Smooth muscle cell (in vitro differentiated cells): ENCODE measurements around the gene CRIM1. TPM values are rescaled to one million over a fixed set of nuclear protein-coding genes. Genes with fewer than 3 reads are reported as not detected.

Source experiments
- DNase-seq: peaks from one replicate; lab custom pipeline; 2025; ENCODE audit not compliant: unreplicated experiment; lab: John Stamatoyannopoulos, UW
- H2AFZ ChIP-seq: fragments of 200-600 bp; sonication (generic); 2 replicates; pipeline ENCODE4 v1.6.0; 2016; ENCODE audit warnings: antibody characterized with exemption, low read depth, mild to moderate bottlenecking
- H3F3A ChIP-seq: fragments of 200-600 bp; sonication (generic); 2 replicates; pipeline ENCODE4 v1.6.0; 2017; ENCODE audit warnings: antibody characterized with exemption, low read depth
- H3K27ac ChIP-seq: fragments of 200-600 bp; sonication (generic); 2 replicates; pipeline ENCODE4 v1.5.1; 2016; ENCODE audit warnings: low read depth, mild to moderate bottlenecking
- H3K27me3 ChIP-seq: fragments of 200-600 bp; sonication (generic); 2 replicates; pipeline ENCODE4 v1.6.1; 2016; ENCODE audit warnings: low read depth, mild to moderate bottlenecking
- H3K36me3 ChIP-seq: fragments of 200-600 bp; sonication (generic); 2 replicates; pipeline ENCODE4 v1.5.1; 2016; ENCODE audit warnings: low read depth
- H3K4me1 ChIP-seq: fragments of 200-600 bp; sonication (generic); 2 replicates; pipeline ENCODE4 v1.5.1; 2016; ENCODE audit warnings: low read depth
- H3K4me2 ChIP-seq: fragments of 200-600 bp; sonication (generic); 2 replicates; pipeline ENCODE4 v1.6.0; 2016; ENCODE audit warnings: mild to moderate bottlenecking
- H3K4me3 ChIP-seq: fragments of 200-600 bp; sonication (generic); 2 replicates; pipeline ENCODE4 v1.5.1; 2016; ENCODE audit warnings: mild to moderate bottlenecking
- H3K79me2 ChIP-seq: fragments of 200-600 bp; sonication (generic); 2 replicates; pipeline ENCODE4 v1.6.0; 2016; ENCODE audit warnings: low read depth, mild to moderate bottlenecking
- H3K9ac ChIP-seq: fragments of 200-600 bp; sonication (generic); 2 replicates; pipeline ENCODE4 v1.6.0; 2016; ENCODE audit warnings: low read depth
- H3K9me3 ChIP-seq: fragments of 200-600 bp; sonication (generic); replicated peaks from 2 replicates; pipeline ENCODE4 v1.5.1; 2016; ENCODE audit warnings: low read depth
- H4K20me1 ChIP-seq: fragments of 200-600 bp; sonication (generic); 2 replicates; pipeline ENCODE4 v1.6.0; 2016; ENCODE audit warnings: low read depth
- WGBS: methylation state at CpG from one replicate; pipeline ENCODE4 v1.1.7; 2016; ENCODE audit warnings: low lambda C conversion rate; 5-methylcytosine and 5-hydroxymethylcytosine counted together
- polyA plus RNA-seq: library from polyadenylated mRNA; unstranded; fragments of >200 nt; fragmentation: Nextera tagmentation; extraction: Ambion mirVana; gene quantifications from 2 replicates; pipeline ENCODE4 v1.2.1, GENCODE V29; 2016
- total RNA-seq: library from RNA; depleted of rRNA; stranded (reverse); fragments of >200 nt; gene quantifications from 2 replicates; pipeline ENCODE4 v1.2.3, GENCODE V29; 2014
- TF ChIP-seq, protein P1 (sequence below): fragments of 200-600 bp; sonication (generic); IDR thresholded peaks from 2 replicates; pipeline ENCODE4 v1.5.1; 2017; ENCODE audit warnings: borderline replicate concordance, mild to moderate bottlenecking, antibody characterized with exemption; ENCODE audit not compliant: insufficient read depth, poor library complexity, severe bottlenecking

CRIM1 gene
- total and polyA plus RNA-seq, 2 experiments from 2014 or later = 10.1 to 28.0 TPM

DNA sequence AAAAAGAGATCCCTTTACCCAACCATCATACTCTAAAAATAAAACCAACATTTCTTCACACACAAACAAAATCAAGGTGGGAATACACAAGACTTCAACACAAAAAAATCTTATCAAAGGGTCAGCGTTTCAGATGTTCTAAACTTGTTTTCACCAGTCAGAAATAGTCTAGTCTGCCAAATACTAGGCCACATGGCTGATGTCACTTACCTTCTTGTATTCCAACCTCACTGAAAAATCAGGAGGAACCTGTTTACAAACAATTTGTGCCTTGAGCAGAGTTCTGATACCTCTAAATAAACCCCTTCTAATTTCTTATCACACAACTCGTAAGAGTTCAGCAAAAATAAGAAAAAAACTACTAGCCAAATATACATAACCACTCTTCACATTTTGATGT lies 222.3 kb downstream of the CRIM1 start:
- no peaks in the 10 kb centered on the region for H4K20me1 ChIP-seq
- no peak overlapping the region for H3K27ac ChIP-seq
- H3K79me2 ChIP-seq = no peaks in the 10 kb centered on the region
- WGBS = 86% methylated on average over 2 of the region's 2 CpGs
- no peaks in the 10 kb centered on the region for H3F3A ChIP-seq
- no peak overlapping the region for H2AFZ ChIP-seq
- no peaks in the 10 kb centered on the region for H3K9me3 ChIP-seq
- no peak for DNase-seq
- TF ChIP-seq, protein P1, sequence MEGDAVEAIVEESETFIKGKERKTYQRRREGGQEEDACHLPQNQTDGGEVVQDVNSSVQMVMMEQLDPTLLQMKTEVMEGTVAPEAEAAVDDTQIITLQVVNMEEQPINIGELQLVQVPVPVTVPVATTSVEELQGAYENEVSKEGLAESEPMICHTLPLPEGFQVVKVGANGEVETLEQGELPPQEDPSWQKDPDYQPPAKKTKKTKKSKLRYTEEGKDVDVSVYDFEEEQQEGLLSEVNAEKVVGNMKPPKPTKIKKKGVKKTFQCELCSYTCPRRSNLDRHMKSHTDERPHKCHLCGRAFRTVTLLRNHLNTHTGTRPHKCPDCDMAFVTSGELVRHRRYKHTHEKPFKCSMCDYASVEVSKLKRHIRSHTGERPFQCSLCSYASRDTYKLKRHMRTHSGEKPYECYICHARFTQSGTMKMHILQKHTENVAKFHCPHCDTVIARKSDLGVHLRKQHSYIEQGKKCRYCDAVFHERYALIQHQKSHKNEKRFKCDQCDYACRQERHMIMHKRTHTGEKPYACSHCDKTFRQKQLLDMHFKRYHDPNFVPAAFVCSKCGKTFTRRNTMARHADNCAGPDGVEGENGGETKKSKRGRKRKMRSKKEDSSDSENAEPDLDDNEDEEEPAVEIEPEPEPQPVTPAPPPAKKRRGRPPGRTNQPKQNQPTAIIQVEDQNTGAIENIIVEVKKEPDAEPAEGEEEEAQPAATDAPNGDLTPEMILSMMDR = no peak
- H3K4me3 ChIP-seq = no peak overlapping the region
- H3K4me1 ChIP-seq = no peaks in the 10 kb centered on the region
- H3K4me2 ChIP-seq = no peak overlapping the region
- H3K9ac ChIP-seq = no peak overlapping the region
- peaks cover 12% of the 10 kb centered on the region for H3K36me3 ChIP-seq
- H3K27me3 ChIP-seq = no peaks in the 10 kb centered on the region

DNA sequence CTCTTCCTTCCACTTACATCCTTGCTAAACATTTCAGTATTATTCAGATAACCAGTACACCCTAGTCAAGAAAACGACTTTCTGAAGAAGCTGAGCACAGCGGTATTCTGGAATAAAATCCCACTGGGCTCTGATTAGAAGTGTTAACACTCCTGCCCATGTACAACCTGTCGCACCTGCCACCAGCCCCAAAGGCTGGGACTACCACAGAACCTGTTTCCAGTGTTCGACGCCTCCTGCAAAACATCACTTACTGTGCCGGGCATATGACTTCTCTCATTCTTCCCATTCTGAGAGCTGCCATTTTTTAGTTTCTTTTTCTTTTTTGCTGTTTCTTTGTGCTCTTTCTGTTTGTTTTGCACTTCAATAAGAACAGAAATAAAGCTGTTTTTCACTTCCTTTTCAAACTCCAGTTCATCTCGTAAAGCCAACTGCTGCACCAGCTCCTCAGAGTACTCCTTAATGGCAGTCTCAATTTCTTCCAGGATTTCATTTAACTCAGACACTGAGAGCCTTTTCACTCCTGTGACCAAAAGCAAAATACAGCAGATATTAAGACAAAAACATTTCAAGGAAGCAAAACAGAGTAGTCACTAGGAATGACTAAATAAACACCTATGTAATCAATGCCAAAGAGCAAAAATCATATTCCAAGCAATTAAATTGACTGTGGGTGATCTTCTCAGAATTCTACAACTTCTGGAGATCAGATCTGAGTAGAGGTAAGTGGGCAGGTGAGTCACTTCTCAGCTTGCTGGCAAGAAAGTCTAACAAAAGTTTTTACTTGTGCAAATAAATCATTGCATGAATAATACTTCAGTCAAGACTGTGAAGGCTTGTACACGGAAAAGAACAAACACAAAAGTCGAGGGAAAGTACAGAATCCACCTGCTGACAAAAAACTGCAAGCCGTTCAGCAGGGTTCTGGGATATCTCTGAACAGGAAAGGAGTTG lies 223.0 kb downstream of the CRIM1 start:
- no peak overlapping the region for H3K4me2 ChIP-seq
- H3K79me2 ChIP-seq = no peaks in the 10 kb centered on the region
- H3K4me3 ChIP-seq = no peak overlapping the region
- H3K27me3 ChIP-seq = no peaks in the 10 kb centered on the region
- no peak for DNase-seq
- H3F3A ChIP-seq = no peaks in the 10 kb centered on the region
- H3K9ac ChIP-seq = no peak overlapping the region
- no peak overlapping the region for H2AFZ ChIP-seq
- H3K9me3 ChIP-seq = no peaks in the 10 kb centered on the region
- no peaks in the 10 kb centered on the region for H3K4me1 ChIP-seq
- no peak overlapping the region for H3K27ac ChIP-seq
- TF ChIP-seq, protein P1 = no peak
- H3K36me3 ChIP-seq = peaks cover 12% of the 10 kb centered on the region
- H4K20me1 ChIP-seq = no peaks in the 10 kb centered on the region
- WGBS = 97% methylated on average over 10 of the region's 10 CpGs

DNA sequence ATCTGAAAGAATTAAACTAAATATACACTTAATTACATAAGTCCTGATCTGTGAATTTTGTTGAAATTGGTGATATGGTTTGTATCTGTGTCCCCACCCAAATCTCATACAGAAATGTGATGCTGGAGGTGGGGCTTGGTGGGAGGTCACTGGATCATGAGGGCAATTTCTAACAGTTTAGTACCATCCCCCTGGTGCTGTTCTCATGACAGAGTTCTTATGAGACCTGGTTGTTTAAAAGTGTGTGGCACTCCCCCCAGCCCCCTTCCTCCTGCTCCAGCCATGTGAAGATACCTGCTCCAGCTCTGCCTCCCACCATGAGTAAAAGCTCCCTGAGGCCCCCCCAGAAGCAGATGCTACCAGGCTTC lies 223.7 kb downstream of the CRIM1 start:
- Histone ChIP-seq H3K27me3 (no peaks in the 10 kb centered on the region), H3K36me3 (peaks cover 12% of the 10 kb centered on the region), H3K9ac (no peak overlapping the region), H3K4me3 (no peak overlapping the region), H2AFZ (no peak overlapping the region), H3K9me3 (no peaks in the 10 kb centered on the region), H3K4me2 (no peak overlapping the region), H3K27ac (no peak overlapping the region), H4K20me1 (no peaks in the 10 kb centered on the region), H3K79me2 (no peaks in the 10 kb centered on the region), H3F3A (no peaks in the 10 kb centered on the region), H3K4me1 (no peaks in the 10 kb centered on the region)
- no peak for DNase-seq
- TF ChIP-seq, protein P1 = no peak

DNA sequence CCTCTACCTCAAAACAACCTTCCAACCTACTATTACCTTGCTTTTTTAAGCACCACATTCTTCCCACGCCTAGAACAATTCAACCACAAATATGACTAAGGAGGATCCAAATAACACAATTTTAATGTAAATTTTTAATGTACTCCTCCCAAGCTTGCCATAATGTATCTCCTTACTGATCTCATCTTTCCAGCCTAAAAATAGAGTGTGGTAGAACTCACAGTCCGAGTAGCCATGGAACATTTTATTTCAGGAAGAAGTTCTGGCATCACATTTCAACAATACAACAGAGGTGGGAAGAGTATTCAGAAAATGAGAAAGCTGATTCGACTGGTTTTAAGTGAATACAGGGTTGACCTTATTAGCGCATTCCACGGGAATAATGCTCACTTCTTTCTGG lies 227.0 kb downstream of the CRIM1 start:
- H3K9ac ChIP-seq = no peak overlapping the region
- TF ChIP-seq, protein P1 = no peak
- WGBS = 94% methylated on average over 5 of the region's 5 CpGs
- H3K27ac ChIP-seq = no peak overlapping the region
- H3F3A ChIP-seq = no peaks in the 10 kb centered on the region
- peaks cover 15% of the 10 kb centered on the region for H4K20me1 ChIP-seq
- H3K4me2 ChIP-seq = no peak overlapping the region
- H3K4me1 ChIP-seq = no peaks in the 10 kb centered on the region
- H3K27me3 ChIP-seq = no peaks in the 10 kb centered on the region
- H3K9me3 ChIP-seq = no peaks in the 10 kb centered on the region
- H3K4me3 ChIP-seq = no peak overlapping the region
- peaks cover 12% of the 10 kb centered on the region for H3K36me3 ChIP-seq
- no peak for DNase-seq
- no peaks in the 10 kb centered on the region for H3K79me2 ChIP-seq
- no peak overlapping the region for H2AFZ ChIP-seq
